DOHH2 (cell line): ENCODE data around the gene ABCC8.

Experiments used
- H3F3A ChIP-seq: fragments of 200-600 bp; sonication (generic), shearing (Covaris generic); 2 replicates; pipeline ENCODE4 v1.6.0; 2016; ENCODE audit warnings: antibody characterized with exemption, mild to moderate bottlenecking; ENCODE audit not compliant: control insufficient read depth, insufficient read depth
- H3K27ac ChIP-seq: fragments of 200-600 bp; sonication (generic); 2 replicates; pipeline ENCODE4 v1.5.1; 2014; ENCODE audit warnings: low read depth, mild to moderate bottlenecking, low read length, moderate library complexity
- H3K27me3 ChIP-seq: fragments of 200-600 bp; sonication (generic); 2 replicates; pipeline ENCODE4 v1.6.1; 2014; ENCODE audit warnings: mild to moderate bottlenecking, low read length, mixed read lengths; ENCODE audit not compliant: control insufficient read depth
- H3K36me3 ChIP-seq: fragments of 200-600 bp; sonication (generic); 2 replicates; pipeline ENCODE4 v1.6.1; 2014; ENCODE audit warnings: mild to moderate bottlenecking, low read length, moderate library complexity, mixed read lengths; ENCODE audit not compliant: control insufficient read depth
- H3K4me1 ChIP-seq: fragments of 200-600 bp; sonication (generic); 2 replicates; pipeline ENCODE4 v1.6.1; 2014; ENCODE audit warnings: mild to moderate bottlenecking, low read length, mixed read lengths; ENCODE audit not compliant: control insufficient read depth
- H3K4me2 ChIP-seq: fragments of 200-600 bp; sonication (generic); 2 replicates; pipeline ENCODE4 v1.6.0; 2014; ENCODE audit warnings: mild to moderate bottlenecking, low read length, moderate library complexity
- H3K4me3 ChIP-seq: fragments of 200-600 bp; sonication (generic); 2 replicates; pipeline ENCODE4 v1.5.1; 2014; ENCODE audit warnings: mild to moderate bottlenecking, low read length, mixed read lengths
- H3K79me2 ChIP-seq: fragments of 200-600 bp; sonication (generic); 2 replicates; pipeline ENCODE4 v1.6.1; 2014; ENCODE audit warnings: mild to moderate bottlenecking, low read length, mixed read lengths; ENCODE audit not compliant: control insufficient read depth
- H3K9me2 ChIP-seq: fragments of 200-600 bp; sonication (generic); replicated peaks from 2 replicates; pipeline ENCODE4 v1.6.1; 2014; ENCODE audit warnings: mild to moderate bottlenecking, low read length, mixed read lengths; ENCODE audit not compliant: control insufficient read depth
- H3K9me3 ChIP-seq: fragments of 200-600 bp; sonication (generic); 2 replicates; pipeline ENCODE4 v1.6.1; 2014; ENCODE audit warnings: antibody characterized with exemption, low read length, mixed read lengths; ENCODE audit not compliant: control insufficient read depth, insufficient read depth
- H4K20me1 ChIP-seq: fragments of 200-600 bp; sonication (generic); 2 replicates; pipeline ENCODE4 v1.6.0; 2014; ENCODE audit warnings: low read depth, mild to moderate bottlenecking, antibody characterized with exemption, low read length, moderate library complexity; ENCODE audit not compliant: control insufficient read depth, insufficient read depth
- CTCF ChIP-seq: fragments of 200-600 bp; sonication (generic); IDR thresholded peaks from one replicate; pipeline ENCODE4 v1.5.1; 2014; ENCODE audit warnings: antibody characterized with exemption, mild to moderate bottlenecking, low read depth, low read length; ENCODE audit not compliant: poor library complexity, severe bottlenecking
- EZH2phosphoT487 ChIP-seq: fragments of 200-600 bp; sonication (generic); IDR thresholded peaks from 2 replicates; pipeline ENCODE4 v1.6.1; 2017; ENCODE audit warnings: borderline replicate concordance, mild to moderate bottlenecking, antibody characterized with exemption, low read length, moderate library complexity, mixed read lengths

ABCC8 gene

GRCh38 chr11:17384002-17384511, 92.6 kb downstream of the ABCC8 start:
- Histone ChIP-seq H3K27me3 (no peaks in the 10 kb centered on the region), H3K4me3 (no peak overlapping the region), H3K36me3 (peaks cover 28% of the 10 kb centered on the region), H4K20me1 (0 out of 2 replicates have a peak, but pooled peaks cover 4% of the 10 kb centered on the region), H3K4me1 (peaks cover 17% of the 10 kb centered on the region), H3F3A (peaks cover 7% of the 10 kb centered on the region; the same call in 1 of the 2 replicates), H3K27ac (no peak overlapping the region), H3K79me2 (no peaks in the 10 kb centered on the region), H3K4me2 (no peak overlapping the region), H3K9me3 (no peaks in the 10 kb centered on the region), H3K9me2 (no peaks in the 10 kb centered on the region)
- TF ChIP-seq EZH2phosphoT487: no peak
- TF ChIP-seq CTCF: peak; percentile 93

GRCh38 chr11:17383461-17383860, 93.2 kb downstream of the ABCC8 start:
- Histone ChIP-seq H3K4me1 (peaks cover 14% of the 10 kb centered on the region), H3K79me2 (no peaks in the 10 kb centered on the region), H3K9me2 (no peaks in the 10 kb centered on the region), H3K9me3 (no peaks in the 10 kb centered on the region), H3K36me3 (peaks cover 34% of the 10 kb centered on the region), H3K4me3 (no peak overlapping the region), H3K27me3 (no peaks in the 10 kb centered on the region), H3K4me2 (no peak overlapping the region), H4K20me1 (0 out of 2 replicates have a peak, but pooled peaks cover 4% of the 10 kb centered on the region), H3K27ac (no peak overlapping the region), H3F3A (peaks cover 7% of the 10 kb centered on the region; the same call in 1 of the 2 replicates)
- no peak for TF ChIP-seq EZH2phosphoT487
- TF ChIP-seq CTCF: no peak

GRCh38 chr11:17382046-17382728, 94.5 kb downstream of the ABCC8 start:
- Histone ChIP-seq H4K20me1 (0 out of 2 replicates have a peak, but pooled peaks cover 4% of the 10 kb centered on the region), H3K4me3 (no peak overlapping the region), H3K27me3 (no peaks in the 10 kb centered on the region), H3F3A (peaks cover 7% of the 10 kb centered on the region; the same call in 1 of the 2 replicates), H3K27ac (no peak overlapping the region), H3K4me2 (no peak overlapping the region), H3K4me1 (peaks cover 13% of the 10 kb centered on the region), H3K36me3 (peaks cover 47% of the 10 kb centered on the region), H3K79me2 (no peaks in the 10 kb centered on the region), H3K9me3 (no peaks in the 10 kb centered on the region), H3K9me2 (no peaks in the 10 kb centered on the region)
- TF ChIP-seq CTCF (no peak), EZH2phosphoT487 (no peak)
